ENCODE measurements around the gene CDH13. TPM values are rescaled to one million over a fixed set of nuclear protein-coding genes. Genes with fewer than 3 reads are reported as not detected.

Gene CDH13
- polyA plus RNA-seq, 2 of the 4 experiments (the other 2 are of a cell fraction), result not detected

GRCh38 chr16:83602761-83603722 lies 976.3 kb downstream of the CDH13 start:
- no peak for ATAC-seq

GRCh38 chr16:83603723-83604570 lies 977.2 kb downstream of the CDH13 start:
- ATAC-seq, result no peak
- Histone ChIP-seq H3K27ac (no peak overlapping the region), H3K4me3 (no peak overlapping the region), H3K4me2 (no peak overlapping the region), H3K9me3 (no peaks in the 10 kb centered on the region), H3K4me1 (no peaks in the 10 kb centered on the region)
- ChIA-PET CTCF (no interaction called here), POLR2A (no interaction called here)
- WGBS (ENCODE audit: missing lambda C conversion rate), result 1% methylated on average over 5 of the region's 5 CpGs
- FAIRE-seq, result no peak
- no peak for DNase-seq (ENCODE audit: low read depth in 1 of 2, low spot score in 1 of 2)
- TF ChIP-seq JUN (IDR thresholded peaks at IDR 0.05) (no peak), JUNB (IDR thresholded peaks at IDR 0.05) (no peak), EP300 (IDR thresholded peaks at IDR 0.05) (no peak), ZNF302 (CRISPR knock-in tag; IDR thresholded peaks at IDR 0.05) (no peak), POLR2A (IDR thresholded peaks at IDR 0.05; ENCODE audit: low read length) (no peak), SREBF2 (IDR thresholded peaks at IDR 0.05) (no peak), HDAC2 (IDR thresholded peaks at IDR 0.05) (no peak), RAD21 (conservative IDR thresholded peaks at IDR 0.05 in 1 of 2, IDR thresholded peaks at IDR 0.05 in 1 of 2) (no peak), ATOH8 (CRISPR knock-in tag; IDR thresholded peaks at IDR 0.05; ENCODE audit: low read depth) (no peak), CBX2 (IDR thresholded peaks at IDR 0.05; ENCODE audit: borderline replicate concordance, low read depth) (no peak), SMC3 (IDR thresholded peaks at IDR 0.05) (no peak), NFE2L2 (conservative IDR thresholded peaks at IDR 0.05; ENCODE audit: low read length) (no peak), MAZ (IDR thresholded peaks at IDR 0.05; ENCODE audit: borderline replicate concordance, low read depth, low read length) (no peak), FOSB (CRISPR knock-in tag; IDR thresholded peaks at IDR 0.05) (no peak), KDM1A (IDR thresholded peaks at IDR 0.05; ENCODE audit: low read depth) (no peak), HMGXB4 (CRISPR knock-in tag; IDR thresholded peaks at IDR 0.05; ENCODE audit: borderline replicate concordance) (no peak), REST (IDR thresholded peaks at IDR 0.05) (no peak), ZFP36 (IDR thresholded peaks at IDR 0.05; ENCODE audit: borderline replicate concordance, partially characterized antibody) (no peak), HEYL (CRISPR knock-in tag; IDR thresholded peaks at IDR 0.05) (no peak)

More at GRCh38 chr16:83602761-83603722, 976.3 kb downstream of the CDH13 start:
- Histone ChIP-seq H3K27ac (no peak overlapping the region), H3K4me3 (no peak overlapping the region), H3K9me3 (no peaks in the 10 kb centered on the region), H3K4me2 (no peak overlapping the region), H3K4me1 (no peaks in the 10 kb centered on the region)
- TF ChIP-seq GATA3 (IDR thresholded peaks at IDR 0.05; ENCODE audit: borderline replicate concordance) (no peak), HMGXB4 (CRISPR knock-in tag; IDR thresholded peaks at IDR 0.05; ENCODE audit: borderline replicate concordance) (no peak), BCL3 (IDR thresholded peaks at IDR 0.05) (no peak)
- ChIA-PET CTCF (no interaction called here), POLR2A (no interaction called here)
- WGBS (ENCODE audit: missing lambda C conversion rate), result 7% methylated on average over 5 of the region's 5 CpGs
- FAIRE-seq, result no peak
- DNase-seq (ENCODE audit: low read depth in 1 of 2, low spot score in 1 of 2), result no peak
